K562 (cell line): ENCODE results near the gene VEZF1. TPM values are rescaled to one million over a fixed set of nuclear protein-coding genes. Genes with fewer than 3 reads are reported as not detected.

Source experiments
- BDP1 ChIP-seq: IDR thresholded peaks from 3 replicates; pipeline ENCODE4 v1.6.1; 2011; ENCODE audit not compliant: insufficient read length, insufficient read depth
- GATA2 ChIP-seq: sonication (generic); formaldehyde crosslinking; IDR thresholded peaks from 2 replicates; pipeline ENCODE4 v1.4.0; 2020; ENCODE audit warnings: mild to moderate bottlenecking, missing genetic modification reagents
- ILK ChIP-seq: fragments of 450-650 bp; IDR thresholded peaks from 2 replicates; pipeline ENCODE4 v1.6.1; 2016; ENCODE audit warnings: missing genetic modification characterization, low read depth, mild to moderate bottlenecking, missing compliant biosample characterization, moderate library complexity, borderline replicate concordance
- MEF2D ChIP-seq: conservative IDR thresholded peaks from 2 replicates; pipeline ENCODE4 v1.6.1; 2016; ENCODE audit warnings: low read depth, missing genetic modification characterization, missing compliant biosample characterization
- MEIS2 ChIP-seq: fragments of 450-650 bp; IDR thresholded peaks from 2 replicates; pipeline ENCODE4 v1.6.1; 2014; ENCODE audit warnings: mild to moderate bottlenecking; ENCODE audit not compliant: partially characterized antibody
- PHTF2 ChIP-seq: fragments of 250-450 bp; sonication (Bioruptor Pico); IDR thresholded peaks from 2 replicates; pipeline ENCODE4 v1.5.0; 2021; ENCODE audit warnings: mild to moderate bottlenecking
- PTRF ChIP-seq: fragments of 450-650 bp; IDR thresholded peaks from 2 replicates; pipeline ENCODE4 v1.6.1; 2016; ENCODE audit warnings: mild to moderate bottlenecking, missing genetic modification characterization, missing compliant biosample characterization
- SIN3A ChIP-seq, 2 experiments: fragments of 150-350 bp in 1 of 2; IDR thresholded peaks; 2 replicates each; pipeline ENCODE4 v1.6.1; 2011 to 2016; ENCODE audit warnings: borderline replicate concordance in 2 of 2, low read depth in 2 of 2, low read length in 2 of 2, mild to moderate bottlenecking in 2 of 2, moderate library complexity in 2 of 2; ENCODE audit not compliant: control insufficient read depth in 1 of 2
- ZSCAN29 ChIP-seq: fragments of 450-650 bp; IDR thresholded peaks from 2 replicates; pipeline ENCODE4 v1.6.1; 2017
- polyA plus RNA-seq, 8 experiments: library from polyadenylated mRNA; depleted of rRNA in 4 of 8; stranded (reverse) in 5 of 8; unstranded in 3 of 8; fragments of >200 nt; fragmentation: Nextera tagmentation in 2 of 8; fragmentation: Illumina TruSeq in 1 of 8; extraction: Ambion mirVana in 2 of 8; extraction: Trizol in 1 of 8; gene quantifications; 2 replicates each; pipeline versions ENCODE4 v1.2.1 to v1.2.3, GENCODE V29; 2011 to 2014; ENCODE audit warnings: inconsistent platforms in 1 of 8, missing spikeins in 1 of 8
- total RNA-seq, 7 experiments: library from RNA; depleted of rRNA in 6 of 7; stranded (reverse); fragments of >200 nt in 6 of 7; fragmentation: Illumina TruSeq in 2 of 7; extraction: Trizol in 2 of 7; gene quantifications; 2 replicates each; pipeline versions ENCODE4 v1.2.1 to v1.2.3, GENCODE V29; 2011 to 2021; ENCODE audit warnings: low replicate concordance in 1 of 7
- TF ChIP-seq, protein P1 (sequence below): fragments of 450-650 bp; IDR thresholded peaks from 2 replicates; pipeline ENCODE4 v1.6.1; 2016; ENCODE audit warnings: mild to moderate bottlenecking, moderate library complexity
- TF ChIP-seq, protein P2 (sequence below): sonication (generic); formaldehyde crosslinking; IDR thresholded peaks from 2 replicates; pipeline ENCODE4 v1.8.0; 2023; ENCODE audit warnings: mild to moderate bottlenecking, missing genetic modification reagents
- TF ChIP-seq, protein P3 (sequence below): fragments of 450-650 bp; IDR thresholded peaks from 2 replicates; pipeline ENCODE4 v1.6.1; 2017; ENCODE audit warnings: mild to moderate bottlenecking, moderate library complexity

VEZF1 gene
- total and polyA plus RNA-seq, 9 of the 15 experiments (the other 6 are each of a cell fraction or from before 2014, with no cell fraction given), result 9.5 to 33.4 (median 22.1) TPM

- TF ChIP-seq, protein P1, sequence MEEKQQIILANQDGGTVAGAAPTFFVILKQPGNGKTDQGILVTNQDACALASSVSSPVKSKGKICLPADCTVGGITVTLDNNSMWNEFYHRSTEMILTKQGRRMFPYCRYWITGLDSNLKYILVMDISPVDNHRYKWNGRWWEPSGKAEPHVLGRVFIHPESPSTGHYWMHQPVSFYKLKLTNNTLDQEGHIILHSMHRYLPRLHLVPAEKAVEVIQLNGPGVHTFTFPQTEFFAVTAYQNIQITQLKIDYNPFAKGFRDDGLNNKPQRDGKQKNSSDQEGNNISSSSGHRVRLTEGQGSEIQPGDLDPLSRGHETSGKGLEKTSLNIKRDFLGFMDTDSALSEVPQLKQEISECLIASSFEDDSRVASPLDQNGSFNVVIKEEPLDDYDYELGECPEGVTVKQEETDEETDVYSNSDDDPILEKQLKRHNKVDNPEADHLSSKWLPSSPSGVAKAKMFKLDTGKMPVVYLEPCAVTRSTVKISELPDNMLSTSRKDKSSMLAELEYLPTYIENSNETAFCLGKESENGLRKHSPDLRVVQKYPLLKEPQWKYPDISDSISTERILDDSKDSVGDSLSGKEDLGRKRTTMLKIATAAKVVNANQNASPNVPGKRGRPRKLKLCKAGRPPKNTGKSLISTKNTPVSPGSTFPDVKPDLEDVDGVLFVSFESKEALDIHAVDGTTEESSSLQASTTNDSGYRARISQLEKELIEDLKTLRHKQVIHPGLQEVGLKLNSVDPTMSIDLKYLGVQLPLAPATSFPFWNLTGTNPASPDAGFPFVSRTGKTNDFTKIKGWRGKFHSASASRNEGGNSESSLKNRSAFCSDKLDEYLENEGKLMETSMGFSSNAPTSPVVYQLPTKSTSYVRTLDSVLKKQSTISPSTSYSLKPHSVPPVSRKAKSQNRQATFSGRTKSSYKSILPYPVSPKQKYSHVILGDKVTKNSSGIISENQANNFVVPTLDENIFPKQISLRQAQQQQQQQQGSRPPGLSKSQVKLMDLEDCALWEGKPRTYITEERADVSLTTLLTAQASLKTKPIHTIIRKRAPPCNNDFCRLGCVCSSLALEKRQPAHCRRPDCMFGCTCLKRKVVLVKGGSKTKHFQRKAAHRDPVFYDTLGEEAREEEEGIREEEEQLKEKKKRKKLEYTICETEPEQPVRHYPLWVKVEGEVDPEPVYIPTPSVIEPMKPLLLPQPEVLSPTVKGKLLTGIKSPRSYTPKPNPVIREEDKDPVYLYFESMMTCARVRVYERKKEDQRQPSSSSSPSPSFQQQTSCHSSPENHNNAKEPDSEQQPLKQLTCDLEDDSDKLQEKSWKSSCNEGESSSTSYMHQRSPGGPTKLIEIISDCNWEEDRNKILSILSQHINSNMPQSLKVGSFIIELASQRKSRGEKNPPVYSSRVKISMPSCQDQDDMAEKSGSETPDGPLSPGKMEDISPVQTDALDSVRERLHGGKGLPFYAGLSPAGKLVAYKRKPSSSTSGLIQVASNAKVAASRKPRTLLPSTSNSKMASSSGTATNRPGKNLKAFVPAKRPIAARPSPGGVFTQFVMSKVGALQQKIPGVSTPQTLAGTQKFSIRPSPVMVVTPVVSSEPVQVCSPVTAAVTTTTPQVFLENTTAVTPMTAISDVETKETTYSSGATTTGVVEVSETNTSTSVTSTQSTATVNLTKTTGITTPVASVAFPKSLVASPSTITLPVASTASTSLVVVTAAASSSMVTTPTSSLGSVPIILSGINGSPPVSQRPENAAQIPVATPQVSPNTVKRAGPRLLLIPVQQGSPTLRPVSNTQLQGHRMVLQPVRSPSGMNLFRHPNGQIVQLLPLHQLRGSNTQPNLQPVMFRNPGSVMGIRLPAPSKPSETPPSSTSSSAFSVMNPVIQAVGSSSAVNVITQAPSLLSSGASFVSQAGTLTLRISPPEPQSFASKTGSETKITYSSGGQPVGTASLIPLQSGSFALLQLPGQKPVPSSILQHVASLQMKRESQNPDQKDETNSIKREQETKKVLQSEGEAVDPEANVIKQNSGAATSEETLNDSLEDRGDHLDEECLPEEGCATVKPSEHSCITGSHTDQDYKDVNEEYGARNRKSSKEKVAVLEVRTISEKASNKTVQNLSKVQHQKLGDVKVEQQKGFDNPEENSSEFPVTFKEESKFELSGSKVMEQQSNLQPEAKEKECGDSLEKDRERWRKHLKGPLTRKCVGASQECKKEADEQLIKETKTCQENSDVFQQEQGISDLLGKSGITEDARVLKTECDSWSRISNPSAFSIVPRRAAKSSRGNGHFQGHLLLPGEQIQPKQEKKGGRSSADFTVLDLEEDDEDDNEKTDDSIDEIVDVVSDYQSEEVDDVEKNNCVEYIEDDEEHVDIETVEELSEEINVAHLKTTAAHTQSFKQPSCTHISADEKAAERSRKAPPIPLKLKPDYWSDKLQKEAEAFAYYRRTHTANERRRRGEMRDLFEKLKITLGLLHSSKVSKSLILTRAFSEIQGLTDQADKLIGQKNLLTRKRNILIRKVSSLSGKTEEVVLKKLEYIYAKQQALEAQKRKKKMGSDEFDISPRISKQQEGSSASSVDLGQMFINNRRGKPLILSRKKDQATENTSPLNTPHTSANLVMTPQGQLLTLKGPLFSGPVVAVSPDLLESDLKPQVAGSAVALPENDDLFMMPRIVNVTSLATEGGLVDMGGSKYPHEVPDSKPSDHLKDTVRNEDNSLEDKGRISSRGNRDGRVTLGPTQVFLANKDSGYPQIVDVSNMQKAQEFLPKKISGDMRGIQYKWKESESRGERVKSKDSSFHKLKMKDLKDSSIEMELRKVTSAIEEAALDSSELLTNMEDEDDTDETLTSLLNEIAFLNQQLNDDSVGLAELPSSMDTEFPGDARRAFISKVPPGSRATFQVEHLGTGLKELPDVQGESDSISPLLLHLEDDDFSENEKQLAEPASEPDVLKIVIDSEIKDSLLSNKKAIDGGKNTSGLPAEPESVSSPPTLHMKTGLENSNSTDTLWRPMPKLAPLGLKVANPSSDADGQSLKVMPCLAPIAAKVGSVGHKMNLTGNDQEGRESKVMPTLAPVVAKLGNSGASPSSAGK, result peak; percentile 99
- no peak for TF ChIP-seq ILK (tag)
- no peak for TF ChIP-seq PHTF2
- TF ChIP-seq, protein P2, sequence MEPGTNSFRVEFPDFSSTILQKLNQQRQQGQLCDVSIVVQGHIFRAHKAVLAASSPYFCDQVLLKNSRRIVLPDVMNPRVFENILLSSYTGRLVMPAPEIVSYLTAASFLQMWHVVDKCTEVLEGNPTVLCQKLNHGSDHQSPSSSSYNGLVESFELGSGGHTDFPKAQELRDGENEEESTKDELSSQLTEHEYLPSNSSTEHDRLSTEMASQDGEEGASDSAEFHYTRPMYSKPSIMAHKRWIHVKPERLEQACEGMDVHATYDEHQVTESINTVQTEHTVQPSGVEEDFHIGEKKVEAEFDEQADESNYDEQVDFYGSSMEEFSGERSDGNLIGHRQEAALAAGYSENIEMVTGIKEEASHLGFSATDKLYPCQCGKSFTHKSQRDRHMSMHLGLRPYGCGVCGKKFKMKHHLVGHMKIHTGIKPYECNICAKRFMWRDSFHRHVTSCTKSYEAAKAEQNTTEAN, result no peak
- TF ChIP-seq BDP1, result no peak
- no peak for TF ChIP-seq PTRF
- TF ChIP-seq GATA2 (CRISPR knock-in tag), result no peak
- no peak; the same call in 1 of the 2 replicates for TF ChIP-seq ZSCAN29
- TF ChIP-seq MEIS2, result peak; percentile 96
- TF ChIP-seq, protein P3, sequence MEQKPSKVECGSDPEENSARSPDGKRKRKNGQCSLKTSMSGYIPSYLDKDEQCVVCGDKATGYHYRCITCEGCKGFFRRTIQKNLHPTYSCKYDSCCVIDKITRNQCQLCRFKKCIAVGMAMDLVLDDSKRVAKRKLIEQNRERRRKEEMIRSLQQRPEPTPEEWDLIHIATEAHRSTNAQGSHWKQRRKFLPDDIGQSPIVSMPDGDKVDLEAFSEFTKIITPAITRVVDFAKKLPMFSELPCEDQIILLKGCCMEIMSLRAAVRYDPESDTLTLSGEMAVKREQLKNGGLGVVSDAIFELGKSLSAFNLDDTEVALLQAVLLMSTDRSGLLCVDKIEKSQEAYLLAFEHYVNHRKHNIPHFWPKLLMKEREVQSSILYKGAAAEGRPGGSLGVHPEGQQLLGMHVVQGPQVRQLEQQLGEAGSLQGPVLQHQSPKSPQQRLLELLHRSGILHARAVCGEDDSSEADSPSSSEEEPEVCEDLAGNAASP, result no peak
- 0 out of 4 replicates have a peak, but pooled peaks have one; percentile 42 to 58 for TF ChIP-seq SIN3A (IDR thresholded peaks at IDR 0.05; ENCODE audit: borderline replicate concordance in 2 of 2, control insufficient read depth in 1 of 2, low read depth in 2 of 2, low read length in 2 of 2)
- TF ChIP-seq MEF2D (tag), result 0 out of 2 replicates have a peak, but pooled peaks have one; percentile 13
These were observed 19.1 kb upstream of the VEZF1 start, which contains the start of gene SRSF1 (continued) for GRCh38 chr17:58006924-58007780.
